ENCODE measurements around the gene SEC16A.

The SEC16A gene

DNA sequence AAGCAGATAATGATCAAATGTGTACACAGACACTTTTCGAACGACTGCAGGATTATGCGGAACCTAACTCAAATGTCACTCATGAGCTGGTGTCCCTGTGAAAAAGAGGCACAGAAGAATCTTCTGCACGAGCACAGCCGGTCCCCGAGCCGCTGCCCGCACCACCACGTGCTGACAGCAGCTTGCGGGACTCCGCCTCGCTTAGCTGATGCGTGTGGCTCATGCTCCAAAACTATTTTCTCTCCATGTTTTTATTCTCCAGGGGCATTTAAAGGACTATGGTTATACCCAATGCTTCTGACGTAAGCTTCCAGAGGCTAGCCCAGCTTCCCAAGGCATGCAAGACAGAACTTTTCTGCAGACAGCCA lies 9.5 kb downstream of the SEC16A start:
- no peak overlapping the region for H3K4me3 Mint-ChIP-seq
- TF ChIP-seq, protein P1, sequence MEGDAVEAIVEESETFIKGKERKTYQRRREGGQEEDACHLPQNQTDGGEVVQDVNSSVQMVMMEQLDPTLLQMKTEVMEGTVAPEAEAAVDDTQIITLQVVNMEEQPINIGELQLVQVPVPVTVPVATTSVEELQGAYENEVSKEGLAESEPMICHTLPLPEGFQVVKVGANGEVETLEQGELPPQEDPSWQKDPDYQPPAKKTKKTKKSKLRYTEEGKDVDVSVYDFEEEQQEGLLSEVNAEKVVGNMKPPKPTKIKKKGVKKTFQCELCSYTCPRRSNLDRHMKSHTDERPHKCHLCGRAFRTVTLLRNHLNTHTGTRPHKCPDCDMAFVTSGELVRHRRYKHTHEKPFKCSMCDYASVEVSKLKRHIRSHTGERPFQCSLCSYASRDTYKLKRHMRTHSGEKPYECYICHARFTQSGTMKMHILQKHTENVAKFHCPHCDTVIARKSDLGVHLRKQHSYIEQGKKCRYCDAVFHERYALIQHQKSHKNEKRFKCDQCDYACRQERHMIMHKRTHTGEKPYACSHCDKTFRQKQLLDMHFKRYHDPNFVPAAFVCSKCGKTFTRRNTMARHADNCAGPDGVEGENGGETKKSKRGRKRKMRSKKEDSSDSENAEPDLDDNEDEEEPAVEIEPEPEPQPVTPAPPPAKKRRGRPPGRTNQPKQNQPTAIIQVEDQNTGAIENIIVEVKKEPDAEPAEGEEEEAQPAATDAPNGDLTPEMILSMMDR (IDR thresholded peaks at IDR 0.05; ENCODE audit: unreplicated experiment in 3 of 3): no peak

DNA sequence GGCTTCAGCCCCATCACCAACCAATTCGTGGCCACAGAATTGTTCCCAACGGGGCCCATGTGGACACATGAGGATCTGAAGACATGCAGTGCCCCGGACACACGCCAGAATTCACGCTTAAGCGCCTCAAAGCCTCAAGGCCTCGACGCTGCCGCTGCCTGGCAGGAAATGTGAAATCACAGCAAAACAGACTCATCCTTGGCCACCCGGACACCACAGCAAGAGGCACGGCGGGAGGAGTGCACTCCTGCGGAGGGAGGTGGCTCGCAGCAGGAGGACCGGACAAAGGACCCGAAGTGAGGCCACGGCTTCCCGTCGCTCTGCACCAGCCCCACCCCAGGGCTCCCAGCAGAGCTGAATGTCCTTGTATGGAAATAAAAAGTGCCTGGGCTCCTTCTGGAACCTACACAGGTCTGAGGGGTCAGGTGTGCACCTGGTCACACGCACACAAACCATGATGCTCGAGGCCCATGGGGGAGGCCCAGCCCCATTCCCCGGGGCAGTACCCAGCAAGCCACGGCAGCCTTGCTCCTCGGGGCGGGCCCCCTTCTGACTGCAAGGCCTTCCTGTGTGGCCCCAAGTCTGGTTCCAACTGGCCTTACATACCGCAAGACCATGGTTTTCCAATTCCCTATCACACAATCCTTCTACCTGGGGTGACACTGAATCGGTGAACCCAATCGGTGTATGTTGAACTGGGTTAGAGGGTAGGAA lies 10.0 kb downstream of the SEC16A start:
- H3K4me3 Mint-ChIP-seq: no peak overlapping the region
- peaks cover 38% of the 10 kb centered on the region for H3K36me3 Mint-ChIP-seq (ENCODE audit: low read depth)
- TF ChIP-seq, protein P1 (IDR thresholded peaks at IDR 0.05; ENCODE audit: unreplicated experiment in 3 of 3): no peak
- H3K27me3 Mint-ChIP-seq (ENCODE audit: low read depth): no peaks in the 10 kb centered on the region
- H3K9me3 Mint-ChIP-seq: no peaks in the 10 kb centered on the region
- no peak overlapping the region for H3K27ac Mint-ChIP-seq
- no peaks in the 10 kb centered on the region for H3K4me1 Mint-ChIP-seq

More for the DNA sequence above, 9.5 kb downstream of the SEC16A start:
- H3K9me3 Mint-ChIP-seq: no peaks in the 10 kb centered on the region
- H3K4me1 Mint-ChIP-seq: no peaks in the 10 kb centered on the region
- H3K27ac Mint-ChIP-seq: no peak overlapping the region
- peaks cover 40% of the 10 kb centered on the region for H3K36me3 Mint-ChIP-seq (ENCODE audit: low read depth)
- H3K27me3 Mint-ChIP-seq (ENCODE audit: low read depth): no peaks in the 10 kb centered on the region

GRCh38 chr9:136471802-136472487 lies 10.9 kb downstream of the SEC16A start:
- H3K9me3 Mint-ChIP-seq: no peaks in the 10 kb centered on the region
- H3K4me3 Mint-ChIP-seq: no peak overlapping the region
- peaks cover 33% of the 10 kb centered on the region for H3K36me3 Mint-ChIP-seq (ENCODE audit: low read depth)
- H3K27ac Mint-ChIP-seq: no peak overlapping the region
- TF ChIP-seq, protein P1 (IDR thresholded peaks at IDR 0.05; ENCODE audit: unreplicated experiment in 3 of 3): no peak
- H3K27me3 Mint-ChIP-seq (ENCODE audit: low read depth): no peaks in the 10 kb centered on the region
- no peaks in the 10 kb centered on the region for H3K4me1 Mint-ChIP-seq

GRCh38 chr9:136470792-136471469 lies 11.9 kb downstream of the SEC16A start:
- Mint-ChIP-seq H3K4me1 (no peaks in the 10 kb centered on the region), H3K27ac (peak overlapping the region in 2 of 3 experiments; percentile 59 to 89), H3K36me3 (ENCODE audit: low read depth) (peaks cover 42% of the 10 kb centered on the region), H3K9me3 (no peaks in the 10 kb centered on the region), H3K27me3 (ENCODE audit: low read depth) (no peaks in the 10 kb centered on the region), H3K4me3 (no peak overlapping the region)
- TF ChIP-seq, protein P1 (IDR thresholded peaks at IDR 0.05; ENCODE audit: unreplicated experiment in 3 of 3): no peak

- Mint-ChIP-seq H3K27ac (peak overlapping the region in 2 of 3 experiments; percentile 59 to 89), H3K4me1 (no peaks in the 10 kb centered on the region), H3K36me3 (ENCODE audit: low read depth) (peaks cover 41% of the 10 kb centered on the region), H3K4me3 (no peak overlapping the region), H3K9me3 (no peaks in the 10 kb centered on the region), H3K27me3 (ENCODE audit: low read depth) (no peaks in the 10 kb centered on the region)
- TF ChIP-seq, protein P1 (IDR thresholded peaks at IDR 0.05; ENCODE audit: unreplicated experiment in 3 of 3): no peak
Observed at GRCh38 chr9:136470356-136470755, 12.5 kb downstream of the SEC16A start.

Measured in nephron (organoid).